DMS153 (cell line): ENCODE results near the gene LRRC37A3.
"Not testable (repeated sequence)": the region's sequence is repeated elsewhere in the genome, so short reads cannot be mapped to it uniquely, and the experiment has no call there.

Source experiments
- DNase-seq: peaks from one replicate; lab custom pipeline; 2025; lab: John Stamatoyannopoulos, UW

LRRC37A3 gene

GRCh38 chr17:64834060-64834459 is 85.2 kb downstream of the LRRC37A3 start:
- DNase-seq = not testable (repeated sequence)

DNA sequence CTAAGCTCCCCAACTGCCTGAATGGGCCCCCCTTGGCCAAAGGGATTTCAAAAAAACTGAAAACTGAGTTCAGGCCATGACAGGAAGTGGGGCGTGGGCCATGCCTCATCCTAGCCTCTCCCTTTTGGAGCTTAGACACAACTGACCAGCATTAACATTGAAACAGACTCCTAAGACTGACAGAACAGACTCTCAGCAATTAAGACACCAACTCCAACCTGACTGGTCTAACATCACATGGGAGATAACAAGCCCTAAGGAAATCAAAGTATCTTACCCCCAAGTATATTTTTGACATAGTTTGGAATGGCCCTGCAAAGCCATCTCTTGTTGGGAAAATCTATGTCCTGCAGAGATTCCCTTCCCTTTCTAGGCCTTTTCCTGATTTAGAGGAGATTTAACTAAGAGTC is 88.6 kb downstream of the LRRC37A3 start:
- DNase-seq = not testable (repeated sequence)

- not testable (repeated sequence) for DNase-seq
Measured at GRCh38 chr17:64829824-64830630, 89.3 kb downstream of the LRRC37A3 start.

- DNase-seq = not testable (repeated sequence)
Measured at GRCh38 chr17:64829068-64829467, 90.2 kb downstream of the LRRC37A3 start.

DNA sequence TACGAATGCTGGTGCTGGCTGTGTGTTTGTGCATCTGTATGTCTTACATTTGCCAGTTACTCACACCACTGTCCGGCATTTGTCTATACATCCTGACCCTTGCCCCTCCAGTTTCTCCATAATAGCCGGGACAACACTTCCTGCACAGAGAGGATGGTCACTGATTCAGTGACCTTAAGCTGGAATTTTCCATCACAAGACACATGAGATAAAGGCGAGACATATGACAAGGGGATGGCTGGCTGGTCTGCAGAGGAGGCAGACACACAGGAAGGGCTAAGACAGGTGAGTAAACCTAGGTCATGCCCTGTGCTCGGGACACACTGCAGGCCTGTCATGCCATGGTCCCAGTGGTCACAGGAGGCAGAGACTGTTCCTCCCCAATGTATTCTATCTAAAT is 100.4 kb downstream of the LRRC37A3 start:
- not testable (repeated sequence) for DNase-seq

DNA sequence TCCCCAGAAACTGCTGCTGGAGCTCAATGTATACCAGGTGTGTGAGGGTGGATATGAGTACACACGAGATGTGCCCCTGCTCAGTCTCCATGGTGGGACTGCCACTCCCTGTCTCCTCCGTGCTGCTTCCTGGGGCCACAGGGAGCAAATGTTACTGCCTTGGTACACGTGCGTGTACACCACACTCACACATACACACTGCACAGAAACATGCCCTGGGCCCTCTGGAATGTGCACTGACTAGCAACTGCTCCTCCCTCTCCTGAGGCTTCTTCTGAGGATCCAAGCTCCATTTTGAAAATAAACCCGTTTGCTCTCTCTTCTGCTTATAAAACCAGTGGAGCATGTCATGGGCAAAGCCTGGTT is 103.5 kb downstream of the LRRC37A3 start:
- DNase-seq = not testable (repeated sequence)

GRCh38 chr17:64814993-64815832 is 104.1 kb downstream of the LRRC37A3 start:
- not testable (repeated sequence) for DNase-seq

GRCh38 chr17:64808178-64808977 is 110.9 kb downstream of the LRRC37A3 start:
- DNase-seq = peak; percentile 93
